HK-2 (cell line): ENCODE data around the gene EGFR.
A peak's percentile ranks its signal among the peaks of the same experiment; 100 is the strongest.

Experiments
- DNase-seq: peaks from one replicate; pipeline ENCODE4 v3.0.0-alpha.2; 2018; ENCODE audit not compliant: unreplicated experiment

EGFR gene

DNA sequence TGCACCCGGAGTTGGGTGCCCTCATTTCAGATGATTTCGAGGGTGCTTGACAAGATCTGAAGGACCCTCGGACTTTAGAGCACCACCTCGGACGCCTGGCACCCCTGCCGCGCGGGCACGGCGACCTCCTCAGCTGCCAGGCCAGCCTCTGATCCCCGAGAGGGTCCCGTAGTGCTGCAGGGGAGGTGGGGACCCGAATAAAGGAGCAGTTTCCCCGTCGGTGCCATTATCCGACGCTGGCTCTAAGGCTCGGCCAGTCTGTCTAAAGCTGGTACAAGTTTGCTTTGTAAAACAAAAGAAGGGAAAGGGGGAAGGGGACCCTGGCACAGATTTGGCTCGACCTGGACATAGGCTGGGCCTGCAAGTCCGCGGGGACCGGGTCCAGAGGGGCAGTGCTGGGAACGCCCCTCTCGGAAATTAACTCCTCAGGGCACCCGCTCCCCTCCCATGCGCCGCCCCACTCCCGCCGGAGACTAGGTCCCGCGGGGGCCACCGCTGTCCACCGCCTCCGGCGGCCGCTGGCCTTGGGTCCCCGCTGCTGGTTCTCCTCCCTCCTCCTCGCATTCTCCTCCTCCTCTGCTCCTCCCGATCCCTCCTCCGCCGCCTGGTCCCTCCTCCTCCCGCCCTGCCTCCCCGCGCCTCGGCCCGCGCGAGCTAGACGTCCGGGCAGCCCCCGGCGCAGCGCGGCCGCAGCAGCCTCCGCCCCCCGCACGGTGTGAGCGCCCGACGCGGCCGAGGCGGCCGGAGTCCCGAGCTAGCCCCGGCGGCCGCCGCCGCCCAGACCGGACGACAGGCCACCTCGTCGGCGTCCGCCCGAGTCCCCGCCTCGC, at the start of gene EGFR:
Gene EGFR (plus strand): TSS at position 657 of the 830 bp plus-strand sequence. CDS start 261 bp downstream, outside the sequence.
- peak; percentile 87 for DNase-seq

DNA sequence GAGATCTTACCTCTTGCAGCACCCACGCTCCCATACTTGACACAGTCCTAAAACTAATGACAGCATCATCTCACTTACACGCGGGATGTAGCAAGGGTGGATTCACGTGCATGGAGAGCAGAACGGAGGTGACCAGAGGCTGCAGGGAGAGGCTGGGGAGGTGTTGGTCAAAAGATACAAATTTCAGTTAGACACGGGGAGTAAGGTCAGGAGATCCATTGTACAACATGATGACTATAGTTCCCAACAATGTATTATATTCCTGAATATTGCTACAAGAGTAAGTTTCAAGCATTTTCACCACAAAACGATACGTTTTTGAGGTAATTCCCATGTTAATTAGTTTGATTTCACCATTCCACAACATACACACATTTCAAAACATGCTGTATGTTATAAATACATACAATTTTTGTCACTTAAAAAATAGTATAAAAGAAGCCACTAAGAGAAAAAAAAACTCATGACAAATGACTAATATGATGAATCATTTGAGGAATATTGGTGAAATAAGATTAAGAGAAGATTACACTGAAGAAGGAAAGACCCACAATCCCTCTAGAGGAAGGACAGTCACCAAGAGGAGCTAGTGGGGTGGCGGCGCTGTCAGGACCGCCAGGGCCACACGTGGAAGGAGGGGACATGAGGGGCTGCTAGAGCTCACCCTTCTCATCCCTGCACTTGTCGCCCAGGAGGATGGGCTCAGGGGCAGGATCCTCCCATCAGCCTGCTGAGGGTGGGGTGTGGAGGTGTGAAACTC, 49.4 kb upstream of the EGFR start:
- no peak for DNase-seq

DNA sequence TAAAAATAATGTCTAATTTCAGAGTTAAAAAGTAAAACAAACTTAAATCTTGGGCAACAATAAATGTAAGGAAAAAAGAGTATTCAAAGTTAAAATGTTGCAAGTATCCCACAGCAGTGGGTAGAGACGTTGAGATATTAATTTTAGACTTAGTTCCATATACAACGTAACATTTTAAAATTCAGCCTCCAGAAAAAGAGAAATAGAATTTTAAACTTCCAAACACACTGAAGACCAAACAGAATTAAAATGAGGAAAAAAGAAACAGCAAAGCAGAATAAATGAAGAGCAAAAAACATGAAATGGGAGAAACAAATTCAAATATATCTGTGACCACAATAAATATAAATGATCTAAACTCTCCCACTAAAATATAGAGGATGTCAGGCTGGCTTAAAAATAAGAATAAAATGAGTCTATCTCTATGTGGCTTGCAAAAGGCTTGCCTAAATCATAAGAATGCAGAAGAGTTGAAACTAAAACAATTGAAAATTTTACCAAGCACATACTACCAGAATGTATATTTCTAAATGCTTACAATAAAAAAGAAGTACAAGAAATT, 46.0 kb upstream of the EGFR start:
- DNase-seq = no peak

DNA sequence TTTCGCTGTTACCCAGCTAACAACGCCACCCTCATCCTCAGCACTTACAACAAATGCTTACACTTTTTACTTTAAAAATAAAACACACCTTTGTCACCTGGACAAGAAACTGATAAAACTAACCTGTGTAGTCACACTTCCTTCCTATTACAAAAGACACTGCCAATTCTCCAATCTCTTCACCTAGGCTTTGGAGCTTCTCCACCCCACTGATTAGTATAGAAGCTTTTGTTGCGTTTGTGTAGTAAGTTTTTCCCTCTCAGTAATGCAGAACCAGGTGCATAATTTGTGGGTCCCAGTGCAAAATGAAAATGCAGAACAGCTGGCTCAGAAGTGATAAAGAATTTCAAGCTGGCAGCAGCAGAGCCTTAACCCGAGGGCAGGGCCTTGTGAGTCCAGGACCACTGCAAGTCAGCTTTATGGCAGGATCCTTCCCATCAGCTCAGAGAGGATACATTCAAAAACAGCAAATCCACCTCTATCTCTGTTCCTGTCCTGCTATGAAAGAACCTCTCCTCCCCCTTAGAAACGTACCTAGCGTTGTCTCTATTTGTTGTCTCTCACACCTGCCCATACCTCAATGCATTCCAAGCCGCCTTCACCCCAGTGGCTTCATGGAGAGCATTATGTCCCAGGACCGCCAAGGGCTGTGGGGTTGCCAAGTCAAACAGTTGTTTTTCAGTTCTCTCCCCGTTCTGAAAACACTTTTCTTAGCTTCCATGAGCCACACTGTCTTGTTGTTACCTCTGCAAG, 40.3 kb upstream of the EGFR start:
- no peak for DNase-seq

DNA sequence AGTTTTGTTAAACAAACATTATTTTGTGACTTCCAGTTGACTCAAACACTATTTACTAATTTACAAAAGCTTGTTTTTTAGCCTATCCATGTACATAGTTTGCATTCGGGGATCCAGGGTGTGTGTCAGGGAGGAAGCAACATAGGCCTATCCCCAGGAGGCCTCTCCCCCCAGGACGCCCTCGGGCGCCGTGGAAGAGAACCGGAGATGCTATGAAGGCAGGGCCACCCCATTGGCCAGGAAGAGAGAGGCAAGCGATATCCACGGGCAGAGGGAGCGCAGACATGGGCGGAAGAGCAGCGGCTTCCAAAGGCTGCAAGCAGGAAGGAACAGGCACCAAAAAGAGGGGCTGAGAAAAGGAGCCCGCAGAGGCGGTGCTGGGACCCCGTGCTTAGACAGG, 38.3 kb upstream of the EGFR start:
- DNase-seq = no peak

DNA sequence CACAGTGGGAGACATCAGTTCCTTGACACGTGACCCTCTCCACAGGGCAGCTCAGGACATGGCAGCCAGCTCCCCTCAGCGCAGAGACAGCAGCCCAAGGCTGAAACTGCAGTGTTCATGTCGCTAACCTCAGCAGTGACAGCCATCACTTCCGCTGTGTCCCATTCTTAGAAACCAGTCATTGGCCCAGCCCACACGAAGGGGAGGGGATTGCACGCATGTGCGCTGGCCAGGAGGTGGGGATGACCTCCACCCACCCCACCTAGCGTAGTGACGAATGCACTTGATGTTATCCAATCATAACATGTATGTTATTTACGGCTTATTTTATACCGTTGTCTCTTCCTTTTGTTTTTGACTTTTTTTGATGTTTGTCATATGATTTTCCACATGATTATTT, 36.9 kb upstream of the EGFR start:
- no peak for DNase-seq

DNA sequence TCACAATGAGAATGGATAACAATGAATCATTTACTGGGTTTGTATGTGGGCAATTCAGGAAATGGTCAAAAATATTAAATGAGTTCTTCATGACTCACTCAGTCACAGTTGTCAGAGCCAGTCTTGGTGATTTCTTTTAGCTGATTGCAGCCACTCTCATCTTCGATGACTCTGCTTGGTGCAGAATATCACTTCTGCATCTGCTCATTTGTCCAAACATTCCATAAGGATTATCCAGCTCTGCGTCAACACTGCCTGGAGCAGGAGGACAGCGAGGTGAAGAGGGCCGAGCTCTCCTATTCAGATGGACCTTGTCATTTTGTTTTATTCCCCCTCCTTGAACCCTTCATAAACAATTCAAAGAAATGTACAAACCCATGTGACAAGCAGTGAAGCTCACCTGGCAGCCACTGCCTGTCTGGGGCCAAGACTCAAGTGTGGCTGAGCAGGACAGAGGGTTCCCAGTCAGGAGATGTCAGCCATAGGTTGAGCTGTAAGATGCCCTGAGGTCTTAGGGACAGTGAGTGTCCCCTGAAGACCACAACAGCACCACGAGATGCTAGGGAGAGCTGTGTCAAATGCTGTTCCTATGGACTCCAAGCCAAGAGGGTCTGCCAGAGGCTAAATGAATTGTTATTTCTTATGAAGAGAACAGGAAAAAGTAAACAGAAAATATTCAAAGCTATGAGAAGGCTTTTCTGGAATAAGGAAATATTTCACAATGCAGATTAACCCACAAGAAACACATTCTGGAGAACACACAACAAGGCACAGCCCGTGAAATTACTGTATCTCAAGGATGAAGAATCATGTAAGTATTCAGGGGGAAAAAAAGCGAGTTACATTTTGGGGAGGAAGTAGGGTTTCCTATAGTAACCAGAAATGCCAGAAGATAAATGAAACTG, 33.1 kb upstream of the EGFR start:
- peak; percentile 19 for DNase-seq

DNA sequence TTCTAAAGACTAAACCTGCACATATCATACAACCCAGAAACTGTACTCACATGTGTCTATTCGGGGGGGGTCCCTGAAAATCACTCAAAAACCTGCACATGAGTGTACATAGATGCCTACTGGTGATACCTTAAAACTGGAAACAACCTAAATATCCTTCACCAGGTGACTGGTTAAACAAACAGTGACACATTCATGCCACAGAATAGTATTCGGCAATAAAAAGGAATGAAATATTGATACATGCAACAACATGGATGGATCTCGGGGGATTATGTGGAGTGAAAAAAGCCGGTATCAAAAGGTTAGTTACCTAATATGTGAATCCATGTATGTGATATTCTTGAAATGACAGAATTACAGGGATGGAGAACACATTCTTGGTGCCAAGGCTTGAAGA, 32.1 kb upstream of the EGFR start:
- DNase-seq = no peak

DNA sequence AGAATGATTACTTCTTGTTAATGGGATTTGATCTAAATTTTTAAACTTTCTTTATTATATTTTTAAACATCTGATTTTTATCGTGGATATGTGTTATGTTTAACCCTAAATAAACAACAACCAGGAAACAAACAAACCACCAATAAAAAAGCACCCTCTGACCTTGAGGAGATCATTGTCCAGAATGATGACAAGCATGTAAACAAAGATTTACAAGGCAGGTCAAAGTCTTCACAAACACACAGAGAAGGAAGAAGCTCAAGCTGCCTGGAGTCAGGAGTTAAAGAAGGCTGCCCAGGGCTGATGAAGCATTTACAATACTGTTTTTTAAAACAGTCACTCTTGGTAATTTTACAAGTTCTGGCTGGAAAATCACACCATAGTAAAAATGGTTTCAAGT, 31.0 kb upstream of the EGFR start:
- no peak for DNase-seq

DNA sequence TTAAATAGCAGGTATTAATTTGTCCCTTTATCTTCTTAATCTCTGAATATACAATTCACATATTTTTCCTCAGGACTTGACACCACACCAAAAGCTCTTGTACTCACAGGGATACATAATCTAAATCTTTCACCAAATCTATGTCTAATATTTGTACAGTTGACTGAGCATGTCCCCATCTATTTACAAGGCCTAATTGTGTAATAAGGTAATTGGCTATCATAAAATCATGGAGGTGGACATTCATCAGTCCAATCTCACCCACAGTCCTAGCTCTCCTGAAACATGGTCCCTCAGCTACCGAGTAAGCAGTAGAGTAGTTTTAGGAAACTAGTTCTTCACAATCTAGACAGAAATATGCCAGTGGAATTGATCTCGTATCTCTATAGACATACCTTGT, 30.3 kb upstream of the EGFR start:
- DNase-seq = no peak

DNA sequence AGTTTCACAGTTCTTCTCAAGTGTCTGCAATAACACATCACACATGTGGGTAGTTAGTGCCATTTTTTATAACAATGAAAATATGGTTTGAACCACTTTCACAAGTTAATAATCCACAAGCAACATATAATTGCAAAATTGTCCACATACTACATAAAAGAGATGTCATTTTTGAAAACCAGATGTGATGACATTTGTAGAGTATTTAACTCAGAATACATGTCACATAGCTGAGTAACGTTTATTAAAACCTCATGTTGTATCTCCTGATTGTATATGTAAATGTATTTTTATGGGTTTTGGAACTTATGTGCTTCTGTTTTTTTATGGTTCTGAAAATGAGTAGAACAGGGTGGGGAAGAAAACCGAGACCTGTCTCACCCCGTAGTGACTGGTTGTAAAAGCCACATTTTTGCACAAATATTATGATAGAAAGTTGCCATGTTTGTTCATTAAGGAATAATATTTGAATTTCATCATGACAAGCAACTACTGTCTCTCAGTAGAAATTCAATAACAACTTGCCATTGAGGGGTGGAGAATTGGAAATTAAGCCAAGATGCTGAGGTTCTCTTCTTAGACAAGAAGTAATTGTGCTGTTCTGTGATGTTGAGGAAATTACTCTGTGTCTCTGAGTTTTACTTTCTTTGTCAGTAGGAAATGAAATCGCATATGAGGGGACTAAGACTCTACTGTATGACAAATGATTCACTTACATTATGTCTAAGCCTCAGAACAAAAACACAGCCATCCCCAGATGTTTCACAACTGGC, 29.2 kb upstream of the EGFR start:
- no peak for DNase-seq

DNA sequence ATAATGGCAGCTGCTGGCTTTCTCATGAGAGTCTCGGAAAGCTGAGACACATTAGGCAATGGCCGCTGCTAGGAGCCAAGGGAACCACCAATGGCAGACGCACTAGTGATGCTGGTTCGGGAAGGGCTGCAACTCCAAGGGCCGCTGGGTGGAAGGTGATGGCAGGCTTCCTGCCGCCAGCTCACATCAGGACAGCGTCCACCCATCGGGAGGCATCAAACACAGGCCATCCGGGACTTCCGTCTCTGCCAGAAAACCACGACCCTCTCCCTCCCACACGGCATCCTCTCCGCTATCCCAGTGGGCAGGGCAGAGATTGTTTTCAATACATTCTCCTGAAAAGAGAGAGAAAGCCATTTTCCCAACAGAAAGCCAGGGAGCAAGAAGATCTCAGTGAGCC, 27.5 kb upstream of the EGFR start:
- DNase-seq = no peak

DNA sequence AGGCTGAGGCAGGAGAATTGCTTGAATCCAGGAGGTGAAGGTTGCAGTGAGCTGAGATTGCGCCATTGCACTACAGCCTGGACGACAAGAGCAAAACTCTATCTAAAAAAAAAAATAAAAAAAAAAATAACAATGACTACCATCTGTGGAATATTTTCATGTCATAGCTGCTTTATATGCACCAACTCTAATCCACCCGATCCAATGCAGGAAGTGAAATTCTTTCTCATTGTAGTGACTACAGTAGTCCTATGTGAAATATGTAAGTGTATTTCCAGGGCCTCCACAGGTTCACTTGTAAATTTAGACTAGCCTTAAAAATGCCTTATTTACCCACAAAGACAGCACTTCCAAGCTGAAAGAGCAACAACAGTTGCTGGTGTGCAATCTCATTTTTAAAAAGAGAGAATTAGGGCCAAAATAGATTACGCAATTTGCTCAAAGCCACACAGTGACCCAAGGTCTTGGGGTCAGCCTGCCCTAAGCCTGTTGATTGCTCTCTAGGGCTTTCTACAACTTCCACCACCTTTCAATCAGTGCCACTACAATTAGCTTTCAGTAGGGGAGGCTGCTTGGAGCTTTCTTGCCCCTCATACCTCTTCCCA, 25.8 kb upstream of the EGFR start:
- no peak for DNase-seq

DNA sequence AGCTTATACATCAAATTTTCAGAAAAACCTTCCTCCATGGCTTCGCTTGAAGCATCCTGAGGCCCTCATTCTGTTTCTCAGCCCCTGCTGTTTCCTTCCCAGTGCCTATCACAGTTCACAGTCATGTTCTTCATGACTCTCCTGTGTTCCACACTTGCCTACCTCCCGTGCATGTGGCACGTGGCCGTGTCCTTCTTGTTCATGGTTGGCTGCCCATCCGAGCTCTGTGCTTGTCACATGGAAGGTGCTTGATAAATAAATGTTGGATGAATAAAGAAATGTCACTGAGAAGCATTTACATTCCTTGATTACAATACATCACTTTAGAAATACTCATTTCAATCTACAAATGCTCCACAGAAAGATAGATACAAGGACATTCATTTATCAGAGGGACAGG, 23.7 kb upstream of the EGFR start:
- peak; percentile 46 for DNase-seq

DNA sequence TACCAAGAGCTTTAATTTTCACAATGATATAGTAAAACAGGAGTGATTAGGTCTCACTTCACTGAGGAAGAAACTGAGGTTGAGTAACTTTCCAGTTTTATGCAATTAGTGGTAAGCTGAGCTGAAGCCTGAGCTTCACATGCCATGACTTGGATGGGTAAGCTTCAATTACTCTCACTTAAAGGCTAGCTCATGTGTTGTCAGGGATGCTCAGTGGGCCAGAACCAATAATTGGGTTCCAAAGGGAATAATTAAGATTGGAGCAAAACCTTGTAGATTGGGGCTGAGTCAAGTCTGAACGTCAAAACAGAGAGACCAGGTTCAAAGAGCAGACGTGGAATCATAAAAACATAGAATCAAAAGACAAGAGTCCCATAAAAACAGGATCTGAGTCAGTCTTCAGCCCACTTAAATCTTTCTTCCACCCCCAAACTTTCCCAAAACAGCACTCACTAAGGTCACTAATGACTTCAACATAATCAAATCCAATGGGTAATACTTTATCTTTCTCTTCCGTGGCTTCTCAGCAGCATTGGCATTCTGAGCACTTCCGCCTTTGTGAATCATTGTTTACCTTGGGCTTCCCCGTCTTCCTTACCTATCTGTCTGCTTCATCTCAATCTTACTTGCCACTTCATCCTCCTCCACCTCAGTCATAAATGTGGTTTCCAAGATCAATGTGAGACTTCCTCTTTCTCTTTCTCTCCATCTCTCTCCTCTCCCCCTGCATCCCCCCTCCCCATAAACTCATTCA, 23.0 kb upstream of the EGFR start:
- peak; percentile 42 for DNase-seq

DNA sequence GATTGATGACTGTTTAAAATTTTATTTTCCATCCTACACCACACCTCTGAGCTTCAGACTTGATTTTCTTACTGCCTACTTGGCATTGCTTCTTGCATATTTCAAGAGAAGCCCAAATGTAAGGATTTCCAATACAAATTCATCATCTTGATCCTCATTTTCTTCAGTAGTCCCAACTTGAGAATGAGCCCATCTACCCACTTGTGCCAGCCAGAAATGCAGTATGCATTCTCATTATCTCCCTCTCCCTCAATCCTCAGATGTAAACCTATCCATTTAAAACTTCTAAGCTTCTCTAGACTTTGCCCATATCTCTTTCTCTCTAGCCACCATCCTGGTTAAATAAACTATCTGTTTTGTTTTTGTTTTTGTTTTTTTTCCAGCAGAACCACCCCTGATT, 22.4 kb upstream of the EGFR start:
- no peak for DNase-seq

DNA sequence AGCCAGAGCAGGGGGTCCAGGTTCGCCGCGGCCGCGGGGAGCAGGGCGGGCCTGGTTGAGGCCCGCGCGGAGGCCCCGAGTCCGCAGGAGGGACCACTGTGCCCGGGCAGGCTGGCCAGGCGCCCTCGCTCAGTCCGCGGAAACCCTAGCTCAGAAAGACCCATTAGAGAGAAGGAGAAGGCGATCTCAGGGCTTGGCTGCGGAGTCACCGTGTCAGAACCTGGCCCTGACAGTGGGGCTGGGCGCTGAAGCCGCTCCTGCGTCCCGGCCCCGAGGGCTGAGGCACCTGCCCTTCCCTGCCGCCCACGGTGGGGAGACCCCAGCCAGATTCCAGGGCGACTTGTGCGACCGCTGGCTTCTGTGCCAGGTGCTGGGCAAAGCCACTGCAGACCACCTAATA, 14.2 kb upstream of the EGFR start:
- no peak for DNase-seq

DNA sequence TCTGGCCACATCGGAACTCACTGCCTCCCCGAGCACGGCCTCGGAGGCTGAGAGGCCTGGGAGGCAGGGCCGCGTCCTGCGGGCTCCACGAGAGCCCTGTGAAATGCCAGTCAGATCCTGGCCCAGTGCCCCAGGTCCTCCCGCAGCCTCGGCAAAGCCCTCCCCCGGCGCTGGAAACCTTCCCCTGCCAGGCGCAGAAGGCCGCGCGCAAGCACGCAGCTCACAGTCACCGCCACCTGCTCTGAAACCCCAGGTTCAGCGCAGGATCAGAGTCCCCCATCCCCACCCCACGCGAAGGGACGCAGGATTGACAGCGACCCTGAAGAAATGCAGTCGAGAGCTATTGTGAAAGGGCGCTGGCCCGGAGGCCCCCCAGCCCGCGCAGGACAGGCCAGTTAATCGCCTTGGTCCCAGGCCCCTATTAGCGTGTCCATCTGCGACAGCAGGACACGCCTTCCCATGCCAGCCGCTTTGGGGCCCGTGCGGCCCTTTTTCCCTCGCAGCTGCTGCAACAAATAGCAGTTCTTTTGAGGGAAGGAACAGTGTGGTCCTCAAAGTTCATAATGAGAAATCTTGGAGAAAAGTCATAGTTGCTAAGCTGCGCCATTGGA, 13.5 kb upstream of the EGFR start:
- DNase-seq = no peak

DNA sequence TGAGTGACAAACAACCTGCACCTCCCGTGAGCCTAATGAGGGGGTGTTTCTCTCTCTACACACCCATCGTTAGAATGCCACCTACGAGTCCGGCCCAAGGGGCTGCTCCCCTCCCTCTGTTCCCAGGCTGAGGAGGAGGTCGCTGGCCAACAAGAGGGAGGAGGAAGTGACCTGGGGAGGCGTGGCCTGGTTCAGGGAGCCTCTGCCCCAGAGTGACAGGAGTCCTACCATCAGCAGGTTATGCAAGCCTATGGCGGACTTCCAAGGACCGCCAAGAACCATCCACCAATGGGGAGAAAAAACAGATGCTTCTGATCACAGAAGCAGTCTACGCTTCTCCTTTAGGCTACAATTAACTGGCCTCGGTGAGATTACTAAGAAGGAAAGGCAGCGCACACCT, 12.3 kb upstream of the EGFR start:
- no peak for DNase-seq
